WTC11 (cell line): Measurements from ENCODE around the gene CDC6. TPM values are rescaled to one million over a fixed set of nuclear protein-coding genes. Genes with fewer than 3 reads are reported as not detected.

Experiments used
- ATAC-seq: fragments of 200-7000 bp; cut with Tn5 transposase; 2 replicates; pipeline ENCODE4 v1.10.0; 2021; ENCODE audit warnings: mild to moderate bottlenecking, moderate library complexity
- CTCF ChIA-PET: fragments of 300-600 bp; sonication (Branson Sonifier 250); formaldehyde crosslinking; loops from one replicate; lab custom pipeline; 2021; ENCODE audit warnings: antibody characterized with exemption; lab: Charles Lee
- POLR2A ChIA-PET: fragments of 350-600 bp; sonication (Branson Sonifier 250); formaldehyde crosslinking; loops from one replicate; lab custom pipeline; 2021; ENCODE audit warnings: antibody characterized with exemption; lab: Charles Lee
- DNase-seq: peaks from one replicate; pipeline ENCODE4 v3.0.0; 2021; ENCODE audit warnings: low spot score
- H3K27ac Mint-ChIP-seq: 2 replicates; pipeline ENCODE4 v1.8.0; 2021; ENCODE audit warnings: mixed read lengths
- H3K27me3 Mint-ChIP-seq: 2 replicates; pipeline ENCODE4 v1.8.0; 2021; ENCODE audit warnings: low read depth, mild to moderate bottlenecking, moderate library complexity, mixed read lengths
- H3K36me3 Mint-ChIP-seq: 2 replicates; pipeline ENCODE4 v1.8.0; 2021; ENCODE audit warnings: mixed read lengths
- H3K4me1 Mint-ChIP-seq: 2 replicates; pipeline ENCODE4 v1.8.0; 2022; ENCODE audit warnings: mixed read lengths
- H3K4me3 Mint-ChIP-seq: 2 replicates; pipeline ENCODE4 v1.8.0; 2021; ENCODE audit warnings: mild to moderate bottlenecking, moderate library complexity, mixed read lengths
- H3K9me3 Mint-ChIP-seq: 2 replicates; pipeline ENCODE4 v1.8.0; 2021; ENCODE audit warnings: mixed read lengths
- CBFB ChIP-seq: sonication (generic); formaldehyde crosslinking; IDR thresholded peaks from 2 replicates; pipeline ENCODE4 v1.8.1; 2022; ENCODE audit warnings: mild to moderate bottlenecking, low read depth, missing genetic modification reagents
- CREB1 ChIP-seq: sonication (generic); formaldehyde crosslinking; IDR thresholded peaks from 2 replicates; pipeline ENCODE4 v1.8.0; 2023; ENCODE audit warnings: mild to moderate bottlenecking, missing genetic modification reagents
- E2F1 ChIP-seq: sonication (generic); formaldehyde crosslinking; IDR thresholded peaks from 2 replicates; pipeline ENCODE4 v1.8.0; 2022; ENCODE audit warnings: mild to moderate bottlenecking, missing genetic modification reagents
- E2F4 ChIP-seq: sonication (generic); formaldehyde crosslinking; IDR thresholded peaks from 2 replicates; pipeline ENCODE4 v1.8.1; 2022; ENCODE audit warnings: low read depth, mild to moderate bottlenecking, moderate library complexity, missing genetic modification reagents, borderline replicate concordance
- ELF4 ChIP-seq: sonication (generic); formaldehyde crosslinking; IDR thresholded peaks from 2 replicates; pipeline ENCODE4 v1.8.1; 2022; ENCODE audit warnings: low read depth, mild to moderate bottlenecking, moderate library complexity, missing genetic modification reagents
- JUN ChIP-seq: sonication (generic); formaldehyde crosslinking; IDR thresholded peaks from 2 replicates; pipeline ENCODE4 v1.8.0; 2023; ENCODE audit warnings: mild to moderate bottlenecking, missing genetic modification reagents
- NFATC4 ChIP-seq: fragments of 250-450 bp; sonication (Bioruptor Pico); IDR thresholded peaks from 2 replicates; pipeline ENCODE4 v1.9.0; 2021; ENCODE audit warnings: mild to moderate bottlenecking
- NFE2L1 ChIP-seq: sonication (generic); formaldehyde crosslinking; IDR thresholded peaks from 2 replicates; pipeline ENCODE4 v1.8.1; 2023; ENCODE audit warnings: missing genetic modification reagents
- NFYB ChIP-seq: sonication (generic); formaldehyde crosslinking; conservative IDR thresholded peaks from 2 replicates; pipeline ENCODE4 v1.8.0; 2022; ENCODE audit warnings: low read depth, missing genetic modification reagents
- PREB ChIP-seq: sonication (generic); formaldehyde crosslinking; IDR thresholded peaks from 2 replicates; pipeline ENCODE4 v1.8.1; 2022; ENCODE audit warnings: mild to moderate bottlenecking, missing genetic modification reagents, moderate library complexity, borderline replicate concordance
- SMAD3 ChIP-seq: sonication (generic); formaldehyde crosslinking; IDR thresholded peaks from 2 replicates; pipeline ENCODE4 v1.8.0; 2022; ENCODE audit warnings: missing genetic modification reagents, mild to moderate bottlenecking, borderline replicate concordance
- TEAD1 ChIP-seq: sonication (generic); formaldehyde crosslinking; IDR thresholded peaks from 2 replicates; pipeline ENCODE4 v1.8.0; 2022; ENCODE audit warnings: mild to moderate bottlenecking, missing genetic modification reagents
- USF1 ChIP-seq: sonication (generic); formaldehyde crosslinking; IDR thresholded peaks from 2 replicates; pipeline ENCODE4 v1.8.0; 2022; ENCODE audit warnings: mild to moderate bottlenecking, missing genetic modification reagents
- ZMAT4 ChIP-seq: fragments of 250-450 bp; sonication (Bioruptor Pico); IDR thresholded peaks from 2 replicates; pipeline ENCODE4 v1.9.0; 2021; ENCODE audit warnings: mild to moderate bottlenecking
- ZNF219 ChIP-seq: sonication (generic); formaldehyde crosslinking; IDR thresholded peaks from 2 replicates; pipeline ENCODE4 v1.8.0; 2023; ENCODE audit warnings: missing genetic modification reagents, mild to moderate bottlenecking, borderline replicate concordance
- ZNF416 ChIP-seq: fragments of 250-450 bp; sonication (Bioruptor Pico); IDR thresholded peaks from 2 replicates; pipeline ENCODE4 v1.9.0; 2021; ENCODE audit warnings: mild to moderate bottlenecking, inconsistent platforms
- ZNF671 ChIP-seq: fragments of 250-450 bp; sonication (Bioruptor Pico); IDR thresholded peaks from 2 replicates; pipeline ENCODE4 v1.8.0; 2021; ENCODE audit warnings: mild to moderate bottlenecking
- total RNA-seq: library from RNA; stranded (reverse); gene quantifications from 3 replicates; pipeline ENCODE4 v1.2.3, GENCODE V29; 2021
- TF ChIP-seq, protein P1 (sequence below): sonication (generic); formaldehyde crosslinking; IDR thresholded peaks from 2 replicates; pipeline ENCODE4 v1.8.1; 2023; ENCODE audit warnings: mild to moderate bottlenecking, missing genetic modification reagents, borderline replicate concordance
- TF ChIP-seq, protein P2 (sequence below): sonication (generic); formaldehyde crosslinking; IDR thresholded peaks from 2 replicates; pipeline ENCODE4 v1.8.0; 2022; ENCODE audit warnings: mild to moderate bottlenecking, missing genetic modification reagents
- TF ChIP-seq, protein P3 (sequence below): sonication (generic); formaldehyde crosslinking; IDR thresholded peaks from 2 replicates; pipeline ENCODE4 v1.8.0; 2023; ENCODE audit warnings: mild to moderate bottlenecking, missing genetic modification reagents
- TF ChIP-seq, protein P4 (sequence below): sonication (generic); formaldehyde crosslinking; conservative IDR thresholded peaks from 2 replicates; pipeline ENCODE4 v1.8.1; 2023; ENCODE audit warnings: mild to moderate bottlenecking, low read depth, missing genetic modification reagents, moderate library complexity

Gene CDC6
- total RNA-seq, 1 experiment from 2014 or later, result 125 TPM

GRCh38 chr17:40333781-40334448 is 46.2 kb downstream of the CDC6 start:
- DNase-seq, result no peak
- ChIA-PET POLR2A (no interaction called here), CTCF (interaction anchor here (0.6 to 1.8 kb wide), 2 partner anchors 21 to 27 kb away, joined by 3 to 8 read pairs; no protein-coding TSS in a partner anchor)
- no peak for TF ChIP-seq ZNF219
- TF ChIP-seq SMAD3, result no peak
- no peak for TF ChIP-seq PREB (CRISPR knock-in tag)
- no peak for TF ChIP-seq TEAD1
- TF ChIP-seq NFYB, result no peak
- TF ChIP-seq, protein P1, sequence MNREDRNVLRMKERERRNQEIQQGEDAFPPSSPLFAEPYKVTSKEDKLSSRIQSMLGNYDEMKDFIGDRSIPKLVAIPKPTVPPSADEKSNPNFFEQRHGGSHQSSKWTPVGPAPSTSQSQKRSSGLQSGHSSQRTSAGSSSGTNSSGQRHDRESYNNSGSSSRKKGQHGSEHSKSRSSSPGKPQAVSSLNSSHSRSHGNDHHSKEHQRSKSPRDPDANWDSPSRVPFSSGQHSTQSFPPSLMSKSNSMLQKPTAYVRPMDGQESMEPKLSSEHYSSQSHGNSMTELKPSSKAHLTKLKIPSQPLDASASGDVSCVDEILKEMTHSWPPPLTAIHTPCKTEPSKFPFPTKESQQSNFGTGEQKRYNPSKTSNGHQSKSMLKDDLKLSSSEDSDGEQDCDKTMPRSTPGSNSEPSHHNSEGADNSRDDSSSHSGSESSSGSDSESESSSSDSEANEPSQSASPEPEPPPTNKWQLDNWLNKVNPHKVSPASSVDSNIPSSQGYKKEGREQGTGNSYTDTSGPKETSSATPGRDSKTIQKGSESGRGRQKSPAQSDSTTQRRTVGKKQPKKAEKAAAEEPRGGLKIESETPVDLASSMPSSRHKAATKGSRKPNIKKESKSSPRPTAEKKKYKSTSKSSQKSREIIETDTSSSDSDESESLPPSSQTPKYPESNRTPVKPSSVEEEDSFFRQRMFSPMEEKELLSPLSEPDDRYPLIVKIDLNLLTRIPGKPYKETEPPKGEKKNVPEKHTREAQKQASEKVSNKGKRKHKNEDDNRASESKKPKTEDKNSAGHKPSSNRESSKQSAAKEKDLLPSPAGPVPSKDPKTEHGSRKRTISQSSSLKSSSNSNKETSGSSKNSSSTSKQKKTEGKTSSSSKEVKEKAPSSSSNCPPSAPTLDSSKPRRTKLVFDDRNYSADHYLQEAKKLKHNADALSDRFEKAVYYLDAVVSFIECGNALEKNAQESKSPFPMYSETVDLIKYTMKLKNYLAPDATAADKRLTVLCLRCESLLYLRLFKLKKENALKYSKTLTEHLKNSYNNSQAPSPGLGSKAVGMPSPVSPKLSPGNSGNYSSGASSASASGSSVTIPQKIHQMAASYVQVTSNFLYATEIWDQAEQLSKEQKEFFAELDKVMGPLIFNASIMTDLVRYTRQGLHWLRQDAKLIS (CRISPR knock-in tag), result no peak
- TF ChIP-seq E2F4 (CRISPR knock-in tag), result no peak
- no peak for TF ChIP-seq ELF4 (CRISPR knock-in tag)
- TF ChIP-seq ZNF671 (CRISPR knock-in tag), result no peak
- Mint-ChIP-seq H3K4me3 (no peak overlapping the region), H3K4me1 (peaks cover 9% of the 10 kb centered on the region), H3K36me3 (peaks cover 8% of the 10 kb centered on the region), H3K9me3 (no peaks in the 10 kb centered on the region), H3K27ac (no peak overlapping the region), H3K27me3 (peaks cover 28% of the 10 kb centered on the region)
- no peak for ATAC-seq

GRCh38 chr17:40335620-40336019 is 47.9 kb downstream of the CDC6 start:
- DNase-seq (no peak), ATAC-seq (no peak)
- ChIA-PET POLR2A (no interaction called here), CTCF (interaction anchor here (1.1 kb wide), 1 partner anchor 19 kb away, joined by 3 read pairs; no protein-coding TSS in a partner anchor)
- Mint-ChIP-seq H3K4me3 (no peak overlapping the region), H3K4me1 (peaks cover 5% of the 10 kb centered on the region), H3K27me3 (peaks cover 41% of the 10 kb centered on the region), H3K9me3 (no peaks in the 10 kb centered on the region), H3K36me3 (peaks cover 8% of the 10 kb centered on the region), H3K27ac (no peak overlapping the region)
- TF ChIP-seq CBFB (CRISPR knock-in tag) (no peak), NFE2L1 (CRISPR knock-in tag) (no peak), JUN (CRISPR knock-in tag) (no peak), USF1 (CRISPR knock-in tag) (no peak), ZNF416 (CRISPR knock-in tag) (no peak), E2F1 (CRISPR knock-in tag) (no peak), NFATC4 (CRISPR knock-in tag) (no peak), ZMAT4 (CRISPR knock-in tag) (no peak), CREB1 (no peak)
- TF ChIP-seq, protein P2, sequence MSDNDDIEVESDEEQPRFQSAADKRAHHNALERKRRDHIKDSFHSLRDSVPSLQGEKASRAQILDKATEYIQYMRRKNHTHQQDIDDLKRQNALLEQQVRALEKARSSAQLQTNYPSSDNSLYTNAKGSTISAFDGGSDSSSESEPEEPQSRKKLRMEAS (CRISPR knock-in tag), result no peak
- TF ChIP-seq, protein P3, sequence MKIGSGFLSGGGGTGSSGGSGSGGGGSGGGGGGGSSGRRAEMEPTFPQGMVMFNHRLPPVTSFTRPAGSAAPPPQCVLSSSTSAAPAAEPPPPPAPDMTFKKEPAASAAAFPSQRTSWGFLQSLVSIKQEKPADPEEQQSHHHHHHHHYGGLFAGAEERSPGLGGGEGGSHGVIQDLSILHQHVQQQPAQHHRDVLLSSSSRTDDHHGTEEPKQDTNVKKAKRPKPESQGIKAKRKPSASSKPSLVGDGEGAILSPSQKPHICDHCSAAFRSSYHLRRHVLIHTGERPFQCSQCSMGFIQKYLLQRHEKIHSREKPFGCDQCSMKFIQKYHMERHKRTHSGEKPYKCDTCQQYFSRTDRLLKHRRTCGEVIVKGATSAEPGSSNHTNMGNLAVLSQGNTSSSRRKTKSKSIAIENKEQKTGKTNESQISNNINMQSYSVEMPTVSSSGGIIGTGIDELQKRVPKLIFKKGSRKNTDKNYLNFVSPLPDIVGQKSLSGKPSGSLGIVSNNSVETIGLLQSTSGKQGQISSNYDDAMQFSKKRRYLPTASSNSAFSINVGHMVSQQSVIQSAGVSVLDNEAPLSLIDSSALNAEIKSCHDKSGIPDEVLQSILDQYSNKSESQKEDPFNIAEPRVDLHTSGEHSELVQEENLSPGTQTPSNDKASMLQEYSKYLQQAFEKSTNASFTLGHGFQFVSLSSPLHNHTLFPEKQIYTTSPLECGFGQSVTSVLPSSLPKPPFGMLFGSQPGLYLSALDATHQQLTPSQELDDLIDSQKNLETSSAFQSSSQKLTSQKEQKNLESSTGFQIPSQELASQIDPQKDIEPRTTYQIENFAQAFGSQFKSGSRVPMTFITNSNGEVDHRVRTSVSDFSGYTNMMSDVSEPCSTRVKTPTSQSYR, result no peak
- TF ChIP-seq, protein P4, sequence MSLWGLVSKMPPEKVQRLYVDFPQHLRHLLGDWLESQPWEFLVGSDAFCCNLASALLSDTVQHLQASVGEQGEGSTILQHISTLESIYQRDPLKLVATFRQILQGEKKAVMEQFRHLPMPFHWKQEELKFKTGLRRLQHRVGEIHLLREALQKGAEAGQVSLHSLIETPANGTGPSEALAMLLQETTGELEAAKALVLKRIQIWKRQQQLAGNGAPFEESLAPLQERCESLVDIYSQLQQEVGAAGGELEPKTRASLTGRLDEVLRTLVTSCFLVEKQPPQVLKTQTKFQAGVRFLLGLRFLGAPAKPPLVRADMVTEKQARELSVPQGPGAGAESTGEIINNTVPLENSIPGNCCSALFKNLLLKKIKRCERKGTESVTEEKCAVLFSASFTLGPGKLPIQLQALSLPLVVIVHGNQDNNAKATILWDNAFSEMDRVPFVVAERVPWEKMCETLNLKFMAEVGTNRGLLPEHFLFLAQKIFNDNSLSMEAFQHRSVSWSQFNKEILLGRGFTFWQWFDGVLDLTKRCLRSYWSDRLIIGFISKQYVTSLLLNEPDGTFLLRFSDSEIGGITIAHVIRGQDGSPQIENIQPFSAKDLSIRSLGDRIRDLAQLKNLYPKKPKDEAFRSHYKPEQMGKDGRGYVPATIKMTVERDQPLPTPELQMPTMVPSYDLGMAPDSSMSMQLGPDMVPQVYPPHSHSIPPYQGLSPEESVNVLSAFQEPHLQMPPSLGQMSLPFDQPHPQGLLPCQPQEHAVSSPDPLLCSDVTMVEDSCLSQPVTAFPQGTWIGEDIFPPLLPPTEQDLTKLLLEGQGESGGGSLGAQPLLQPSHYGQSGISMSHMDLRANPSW (CRISPR knock-in tag), result no peak
